ENCODE results near the gene ERC1.

ERC1 gene

GRCh38 chr12:1357711-1358110 lies 366.7 kb downstream of the ERC1 start:
- DNase-seq (ENCODE audit: low read depth), result no peak

DNA sequence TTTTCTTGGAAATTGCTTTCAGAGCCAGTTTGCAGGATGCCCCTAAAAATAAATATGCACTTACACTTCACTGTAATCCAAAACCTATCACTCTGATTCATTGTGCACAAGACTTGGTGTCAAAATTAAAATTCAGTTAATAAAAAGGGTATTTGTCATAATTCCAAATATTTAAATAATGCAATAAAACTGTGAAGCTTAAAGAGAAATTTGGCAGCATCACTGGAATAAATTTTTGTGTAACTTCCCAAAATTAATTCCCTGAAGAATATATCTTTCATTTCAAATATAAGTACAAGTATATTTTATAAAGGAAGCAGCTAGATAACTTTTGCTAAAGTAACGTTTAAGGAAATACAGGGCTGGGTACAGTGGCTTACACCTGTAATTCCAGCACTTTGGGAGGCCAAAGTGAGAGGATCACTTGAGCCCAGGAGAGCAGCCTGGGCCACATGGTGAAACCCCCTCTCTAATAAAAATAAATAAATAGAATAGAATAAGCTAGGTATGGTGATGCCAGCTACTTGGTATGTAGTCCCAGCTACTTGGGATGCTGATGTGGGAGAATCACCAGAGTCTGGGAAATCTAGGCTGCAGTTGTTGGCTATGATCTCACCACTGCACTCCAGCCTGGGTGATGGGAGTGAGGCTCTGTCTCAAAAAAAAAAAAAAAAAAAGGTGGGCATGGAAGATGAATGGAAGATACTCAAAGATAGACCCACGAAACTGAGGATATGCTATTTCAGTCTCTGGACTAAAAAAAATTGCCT lies 369.6 kb downstream of the ERC1 start:
- DNase-seq (ENCODE audit: low read depth), result no peak

GRCh38 chr12:1362143-1362662 lies 371.2 kb downstream of the ERC1 start:
- DNase-seq (ENCODE audit: low read depth), result no peak

DNA sequence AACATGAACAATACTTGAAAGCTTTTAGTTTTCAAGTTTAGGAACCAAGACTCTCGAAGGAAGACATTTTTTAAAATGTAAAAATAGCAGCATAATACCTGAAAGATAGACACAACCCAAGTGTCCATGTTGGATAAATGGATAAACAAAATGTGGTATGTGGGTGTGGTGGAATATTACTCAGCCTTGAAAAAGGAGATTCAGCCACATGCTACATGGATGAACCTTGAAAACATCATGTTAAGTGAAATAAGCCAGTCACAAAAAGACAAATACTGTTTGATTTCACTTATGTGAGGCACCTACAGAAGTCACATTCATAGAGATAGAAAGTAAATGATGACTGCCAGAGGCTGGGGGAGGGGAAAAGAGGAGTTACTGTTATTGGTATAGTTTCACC lies 374.7 kb downstream of the ERC1 start:
- no peak for DNase-seq (ENCODE audit: low read depth)

- DNase-seq (ENCODE audit: low read depth), result no peak
Measured at GRCh38 chr12:1367331-1368291, 376.6 kb downstream of the ERC1 start.

GRCh38 chr12:1369460-1369859 lies 378.4 kb downstream of the ERC1 start:
- DNase-seq (ENCODE audit: low read depth), result no peak

DNA sequence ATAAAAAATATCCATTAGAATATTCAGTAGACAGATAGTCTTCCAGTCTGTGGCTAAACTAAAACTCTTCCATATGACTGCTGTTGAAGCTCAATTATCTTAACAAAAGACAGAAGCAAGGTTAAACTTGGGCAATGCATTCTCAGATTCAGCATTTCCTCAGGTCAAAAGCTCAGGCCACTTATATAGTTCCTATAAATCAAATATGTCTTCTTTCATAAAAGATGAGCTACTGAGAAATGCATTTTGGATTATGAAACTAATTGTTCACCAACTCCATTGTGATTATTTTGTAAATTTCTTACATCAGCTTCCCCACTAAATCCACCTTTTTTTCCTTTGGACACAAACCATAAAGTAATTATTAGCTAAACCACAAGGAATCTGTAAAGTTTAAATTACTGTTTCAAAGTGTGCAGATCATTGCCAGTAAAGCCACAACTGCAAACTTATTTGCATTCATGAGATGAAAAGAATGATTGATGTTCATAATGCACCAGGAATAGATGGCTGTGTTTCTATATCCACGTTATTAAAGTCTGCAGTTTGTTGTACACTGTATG lies 379.0 kb downstream of the ERC1 start:
- no peak for DNase-seq (ENCODE audit: low read depth)

DNA sequence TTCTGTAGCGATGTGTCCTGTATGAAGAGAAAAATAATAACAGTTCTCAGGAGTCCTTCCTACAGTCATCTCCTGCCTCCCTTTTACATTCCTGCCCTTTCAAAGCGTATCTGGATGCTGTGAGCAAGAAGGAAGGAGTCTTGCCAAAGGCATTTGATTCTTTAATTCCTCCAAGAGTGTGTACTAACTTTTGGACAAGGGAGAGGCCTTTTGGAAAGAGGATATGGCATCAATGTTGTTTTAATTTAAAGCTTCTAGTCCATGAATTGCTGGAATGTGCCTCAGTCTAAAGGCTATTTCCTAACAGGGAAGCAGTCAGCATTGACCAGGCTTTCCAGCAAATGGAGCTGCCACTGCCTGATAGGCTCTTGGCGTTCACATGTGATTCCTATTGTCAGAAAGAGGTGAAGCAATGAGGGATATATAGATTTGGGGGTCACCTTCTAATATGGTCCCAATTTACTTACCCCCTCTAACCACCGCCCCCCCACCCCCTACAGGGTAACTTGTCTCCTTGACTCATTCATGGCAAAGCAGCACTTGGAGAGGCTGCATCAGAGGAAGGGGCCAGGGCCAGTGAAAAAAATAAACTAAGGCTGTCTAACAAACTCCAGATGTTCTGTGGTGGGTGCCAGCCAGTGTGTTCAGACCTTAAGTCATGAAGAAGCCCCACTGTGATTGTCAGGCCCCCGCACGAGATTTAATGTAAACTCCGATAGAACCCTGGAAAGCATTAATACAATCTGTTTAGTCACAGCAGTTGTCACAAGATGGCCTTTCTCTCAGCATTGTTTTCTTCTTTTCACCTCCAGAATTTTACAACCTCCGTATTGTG lies 383.1 kb downstream of the ERC1 start:
- DNase-seq (ENCODE audit: low read depth), result no peak

- no peak for DNase-seq (ENCODE audit: low read depth)
Measured at GRCh38 chr12:1375323-1375722, 384.3 kb downstream of the ERC1 start.

- no peak for DNase-seq (ENCODE audit: low read depth)
Measured at GRCh38 chr12:1377117-1377516, 386.1 kb downstream of the ERC1 start.

GRCh38 chr12:1377681-1378080 lies 386.7 kb downstream of the ERC1 start:
- DNase-seq (ENCODE audit: low read depth), result no peak

DNA sequence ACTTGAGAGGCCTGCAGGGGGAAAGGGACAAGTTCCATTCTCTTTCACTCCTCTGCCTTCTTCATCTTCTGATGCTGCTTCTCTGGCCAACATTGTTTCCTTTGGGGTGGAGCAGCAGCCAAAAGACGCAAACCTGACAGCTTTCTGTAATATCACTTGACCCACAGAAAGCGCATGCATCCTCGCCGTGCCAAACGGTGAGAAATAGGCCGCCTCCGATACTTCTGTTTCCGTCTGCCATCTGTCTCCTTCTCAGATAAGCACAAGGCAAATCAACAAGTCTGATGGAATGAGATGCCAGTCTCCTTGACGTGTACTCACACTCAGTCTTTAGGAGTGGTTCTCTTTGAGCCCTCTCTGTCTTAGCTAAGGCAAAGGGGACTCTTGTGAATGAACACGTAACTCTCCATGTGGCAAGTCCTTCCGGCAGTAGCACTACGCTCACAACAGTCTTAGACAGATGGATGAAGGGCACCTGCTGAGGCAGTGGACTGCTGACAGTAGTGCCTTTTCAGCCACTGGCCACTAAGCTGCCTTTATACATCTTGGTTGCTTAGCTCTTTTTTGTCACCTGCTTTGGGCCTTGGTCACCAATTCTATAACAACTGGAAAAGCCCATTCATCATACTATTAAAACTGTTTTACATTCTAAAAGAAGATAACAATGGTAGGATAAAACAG lies 389.3 kb downstream of the ERC1 start:
- no peak for DNase-seq (ENCODE audit: low read depth)

DNA sequence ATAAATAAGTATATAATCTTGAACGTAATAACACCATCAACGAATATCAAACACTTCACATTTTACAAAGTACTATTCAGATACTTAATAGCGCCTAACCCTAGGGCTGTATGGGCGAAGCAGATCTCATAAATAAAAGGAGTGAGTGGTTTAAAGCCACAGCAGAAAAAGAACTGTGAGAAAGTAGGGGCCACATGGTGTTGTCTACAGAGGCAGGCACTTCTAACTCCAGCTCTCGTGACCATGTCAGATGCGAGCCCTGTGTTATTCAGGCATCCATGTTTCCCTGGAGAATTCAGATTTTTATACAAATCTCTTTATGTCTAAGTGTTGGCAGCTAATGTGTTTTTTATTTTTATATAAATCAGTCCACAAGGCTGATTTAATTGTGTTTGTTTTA lies 391.1 kb downstream of the ERC1 start:
- DNase-seq (ENCODE audit: low read depth), result no peak

- no peak for DNase-seq (ENCODE audit: low read depth)
Measured at GRCh38 chr12:1382826-1383225, 391.8 kb downstream of the ERC1 start.

- DNase-seq (ENCODE audit: low read depth), result no peak
Measured at GRCh38 chr12:1383758-1384157, 392.7 kb downstream of the ERC1 start.

- DNase-seq (ENCODE audit: low read depth), result no peak
Measured at GRCh38 chr12:1384910-1385309, 393.9 kb downstream of the ERC1 start.

DNA sequence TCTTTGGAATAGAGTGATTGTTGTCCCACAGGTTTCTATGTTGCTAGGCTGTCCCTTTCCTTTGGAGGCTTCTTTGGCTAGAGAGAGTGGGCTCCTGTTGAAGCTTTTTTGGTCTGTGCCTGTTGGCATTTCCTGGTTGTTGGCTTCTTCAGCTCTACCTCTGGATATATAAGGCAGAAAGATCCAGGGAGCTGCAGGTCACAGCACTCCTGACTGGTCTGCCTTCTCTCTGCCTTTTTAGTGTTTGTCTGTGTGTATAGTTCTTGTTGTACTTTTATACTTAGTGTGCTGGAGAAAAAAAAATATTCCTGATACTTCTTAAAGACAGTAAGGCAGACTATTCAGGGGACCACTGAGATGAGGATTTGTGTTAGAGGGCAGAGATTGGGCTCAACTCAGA lies 400.7 kb downstream of the ERC1 start:
- no peak for DNase-seq (ENCODE audit: low read depth)

GRCh38 chr12:1395421-1395955 lies 404.5 kb downstream of the ERC1 start:
- no peak for DNase-seq (ENCODE audit: low read depth)

GRCh38 chr12:1398673-1399072 lies 407.6 kb downstream of the ERC1 start:
- DNase-seq (ENCODE audit: low read depth), result no peak

DNA sequence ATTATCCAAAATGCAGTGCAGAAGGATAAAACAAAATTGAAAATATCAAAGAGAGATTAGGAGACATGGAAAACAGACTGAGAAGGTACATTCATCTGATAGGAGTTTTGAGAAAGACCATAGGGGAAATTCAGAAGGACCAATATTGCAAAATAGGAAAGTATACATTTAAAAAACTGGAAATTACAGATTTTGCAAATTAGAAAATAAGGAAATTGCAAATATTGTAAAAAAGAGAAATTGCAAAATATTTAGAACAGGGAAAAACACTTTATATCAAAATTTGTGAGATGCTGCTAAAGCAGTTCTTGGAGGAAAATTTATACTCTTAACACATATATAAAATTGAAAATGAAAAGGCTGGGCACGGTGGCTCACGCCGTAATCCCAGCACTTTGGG lies 410.9 kb downstream of the ERC1 start:
- DNase-seq (ENCODE audit: low read depth), result no peak

- DNase-seq (ENCODE audit: low read depth), result no peak
Measured at GRCh38 chr12:1403417-1403816, 412.4 kb downstream of the ERC1 start.

Data from stimulated activated CD8-positive, alpha-beta memory T cell treated with anti-CD3 and anti-CD28 coated beads, Interleukin-12 subunit alpha, Interleukin-12 subunit beta, amount 100 ng/mL, for 4 hours (primary cell).